NCI-H69 (cell line): ENCODE data around the gene MDFIC.

Experiments
- DNase-seq: peaks from one replicate; lab custom pipeline; 2025; lab: John Stamatoyannopoulos, UW

Gene MDFIC

GRCh38 chr7:114925434-114925833 is 3.5 kb downstream of the MDFIC start:
- DNase-seq, result peak; percentile 24

- no peak for DNase-seq
Measured at GRCh38 chr7:114928060-114928459, 6.2 kb downstream of the MDFIC start.

- no peak for DNase-seq
Measured at GRCh38 chr7:114929570-114929969, 7.7 kb downstream of the MDFIC start.

DNA sequence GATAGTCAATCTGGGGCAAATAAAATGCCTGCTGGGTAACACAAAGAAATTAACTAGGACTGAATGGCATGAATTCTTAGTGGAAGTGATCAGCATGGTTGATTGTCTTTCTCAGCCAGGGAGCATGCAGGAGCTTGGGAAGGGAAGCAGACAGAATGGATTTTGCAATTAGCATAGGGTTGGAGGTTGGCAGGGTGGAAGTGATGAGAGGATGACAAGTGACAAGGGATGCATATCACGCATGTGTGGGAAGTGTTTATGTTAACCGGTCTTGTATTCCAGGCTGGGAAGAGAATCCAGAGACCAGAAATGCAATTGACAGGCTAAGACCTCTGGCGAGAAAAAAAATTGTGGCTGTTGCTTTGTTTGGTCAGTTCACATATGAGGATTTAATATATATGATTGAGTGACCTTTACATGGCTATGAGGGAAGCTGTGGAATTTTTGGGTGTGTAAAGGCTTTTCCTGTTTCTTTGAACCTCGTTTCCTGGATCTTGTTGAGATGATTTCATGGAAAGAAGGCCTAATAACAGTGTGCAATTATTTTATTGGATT is 8.3 kb downstream of the MDFIC start:
- no peak for DNase-seq

- DNase-seq, result no peak
Measured at GRCh38 chr7:114930829-114931655, 9.1 kb downstream of the MDFIC start.

DNA sequence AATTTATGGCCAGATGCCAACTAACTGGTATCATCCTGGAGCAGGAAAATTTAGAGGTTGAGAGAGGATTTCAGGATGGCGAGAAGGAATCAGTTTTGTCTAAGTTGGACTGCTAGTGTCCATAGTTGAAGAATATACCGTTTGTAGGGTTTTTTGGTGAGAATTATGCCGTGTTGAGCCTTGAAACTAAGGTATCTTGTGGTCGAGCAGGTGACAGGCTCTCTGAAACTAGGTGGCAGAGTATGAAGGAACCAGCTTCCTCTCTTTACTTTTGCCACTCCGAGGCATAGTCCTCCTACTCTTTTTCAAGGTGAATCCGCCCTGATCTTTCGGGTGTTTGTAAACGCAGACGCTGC is 9.7 kb downstream of the MDFIC start:
- DNase-seq, result no peak

GRCh38 chr7:114932991-114933390 is 11.1 kb downstream of the MDFIC start:
- no peak for DNase-seq

DNA sequence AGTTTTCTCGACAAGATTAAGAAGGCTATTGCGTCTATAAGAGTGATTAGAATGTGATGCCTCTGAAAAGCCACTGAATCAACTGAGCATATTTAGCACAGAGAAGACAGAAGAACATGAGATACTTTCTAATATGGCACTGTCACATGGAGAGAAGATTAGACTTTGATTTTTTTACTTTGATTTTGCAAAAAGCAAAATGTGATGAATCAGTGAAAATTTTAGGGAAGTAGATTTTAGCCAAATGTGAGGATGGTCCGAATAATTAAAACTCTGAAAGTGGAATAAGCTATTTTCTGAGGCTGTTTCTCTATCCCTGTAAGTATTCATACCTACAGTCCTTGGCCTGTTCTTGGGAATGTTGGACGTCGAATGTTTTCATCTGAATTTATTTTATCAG is 11.8 kb downstream of the MDFIC start:
- no peak for DNase-seq

DNA sequence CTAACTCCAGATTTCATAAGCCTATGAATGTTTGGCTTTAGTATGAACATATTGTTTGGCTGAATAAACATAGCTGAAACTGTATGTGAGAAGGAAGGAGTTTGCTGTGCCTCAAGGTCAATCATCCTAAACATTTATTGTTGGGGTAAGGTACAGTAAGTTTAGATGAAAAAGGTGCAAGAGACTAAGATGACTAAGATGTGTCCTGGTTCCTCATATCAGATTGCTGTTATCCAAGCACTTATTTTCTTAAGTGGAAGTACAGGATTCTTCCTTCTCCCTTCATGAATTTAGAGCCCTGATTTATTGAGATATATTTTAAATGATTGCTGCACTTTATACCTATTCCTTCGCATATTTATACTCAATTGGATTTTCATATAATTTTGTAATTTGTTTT is 12.2 kb downstream of the MDFIC start:
- DNase-seq, result no peak

DNA sequence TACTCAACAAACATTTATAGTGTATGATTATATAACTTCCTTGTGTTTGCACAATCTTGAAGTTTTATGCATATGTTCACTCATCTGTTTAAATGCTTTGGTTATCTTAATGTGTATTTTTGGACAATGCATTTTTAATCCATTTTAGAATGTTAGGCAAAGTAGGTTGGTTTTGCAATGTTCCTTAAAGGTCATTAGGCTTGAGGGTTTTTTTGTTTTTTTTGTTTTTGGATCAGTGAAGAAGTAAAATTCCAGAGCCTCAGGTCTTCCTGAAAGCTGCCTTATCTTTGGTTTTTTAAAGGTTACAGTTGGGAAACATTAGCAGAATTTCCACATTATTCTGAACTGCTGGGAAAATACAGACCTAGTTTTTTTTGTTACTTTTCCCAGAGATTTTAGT is 12.8 kb downstream of the MDFIC start:
- no peak for DNase-seq

DNA sequence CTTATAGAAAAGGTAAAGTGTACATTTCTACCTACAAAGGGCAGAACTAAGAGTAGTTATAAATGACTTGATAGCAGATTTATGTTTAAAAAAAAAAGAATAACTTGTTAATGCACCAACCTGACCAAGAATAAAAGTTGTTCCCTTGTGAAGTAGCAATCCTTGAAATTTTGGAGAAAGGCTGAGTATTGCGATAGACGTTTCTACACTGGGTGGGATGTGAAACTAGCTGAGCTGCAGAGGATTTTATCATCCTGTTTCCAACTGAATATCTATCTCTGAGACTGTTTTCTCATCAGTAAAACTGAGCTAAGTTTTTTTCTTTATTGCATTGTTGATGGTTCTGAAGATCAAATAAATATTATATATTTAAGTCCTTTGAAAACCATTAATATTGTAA is 14.6 kb downstream of the MDFIC start:
- DNase-seq, result no peak

DNA sequence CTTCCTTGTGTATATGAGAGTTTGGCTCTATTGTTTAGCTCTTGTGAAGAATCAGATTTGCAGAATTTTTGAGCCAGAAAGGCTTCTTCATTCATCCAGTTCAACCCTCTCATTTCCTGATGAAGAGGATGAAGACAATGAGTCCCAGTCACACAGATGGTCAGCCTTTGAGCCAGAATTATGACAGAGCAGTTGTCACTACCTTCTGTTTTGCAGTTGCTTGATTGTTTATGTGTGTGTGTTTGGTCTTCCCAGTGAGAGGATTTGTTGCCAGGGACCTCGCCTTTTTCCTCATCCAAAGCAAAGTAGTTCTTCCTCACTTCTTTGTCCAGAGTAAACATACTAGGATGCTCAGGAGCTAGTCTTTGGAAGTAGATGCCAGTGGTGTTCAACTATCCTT is 15.6 kb downstream of the MDFIC start:
- DNase-seq, result no peak

DNA sequence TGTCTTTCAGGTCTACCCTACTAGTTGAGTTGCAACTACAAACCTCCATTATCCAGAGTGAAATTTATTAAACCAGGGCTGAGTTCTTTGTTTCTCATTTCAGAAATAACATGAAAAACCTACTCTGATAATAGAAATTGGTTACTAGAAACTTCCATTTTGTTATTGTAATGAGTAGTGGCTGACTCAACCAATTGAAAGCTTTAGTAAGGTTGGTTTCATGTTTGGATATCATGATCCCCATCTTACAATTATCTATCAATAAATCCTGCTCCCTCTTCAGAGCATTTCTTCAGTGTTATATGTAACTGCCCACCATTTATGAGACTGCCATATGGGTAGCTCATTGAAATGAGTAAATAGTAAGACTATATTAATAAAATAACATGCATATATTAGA is 16.9 kb downstream of the MDFIC start:
- DNase-seq, result no peak

- DNase-seq, result no peak
Measured at GRCh38 chr7:114939484-114940097, 17.7 kb downstream of the MDFIC start.

GRCh38 chr7:114940220-114940619 is 18.3 kb downstream of the MDFIC start:
- no peak for DNase-seq

- DNase-seq, result no peak
Measured at GRCh38 chr7:114941692-114942091, 19.8 kb downstream of the MDFIC start.

GRCh38 chr7:114942446-114943175 is 20.7 kb downstream of the MDFIC start:
- DNase-seq, result no peak

GRCh38 chr7:114943530-114943929 is 21.6 kb downstream of the MDFIC start:
- DNase-seq, result no peak

GRCh38 chr7:114943953-114944744 is 22.3 kb downstream of the MDFIC start:
- DNase-seq, result no peak

- DNase-seq, result peak; percentile 85
Measured at GRCh38 chr7:114944745-114945625, 23.1 kb downstream of the MDFIC start.

DNA sequence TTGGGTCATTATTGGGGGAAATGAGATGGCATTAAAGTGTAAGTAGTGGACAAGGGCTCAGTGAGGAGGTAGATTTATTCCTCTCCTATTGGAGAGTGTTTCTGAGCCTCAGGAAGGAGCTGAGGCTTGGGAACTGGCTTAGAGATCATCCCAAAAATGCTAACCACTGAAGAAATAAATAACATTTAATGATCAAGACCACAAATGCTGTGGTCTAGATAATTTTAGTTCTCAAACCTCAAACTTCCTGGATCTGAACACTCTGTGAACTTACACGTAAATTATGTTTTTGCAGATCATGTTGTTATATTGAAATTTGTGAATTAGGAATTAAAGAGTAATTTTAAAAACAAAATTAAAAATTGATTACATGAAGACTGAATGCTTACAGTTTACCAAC is 27.3 kb downstream of the MDFIC start:
- DNase-seq, result no peak
